GM18508 (cell line): Measurements from ENCODE around the gene SLC52A1.

Source experiments
- ATAC-seq: cut with Tn5 transposase; IDR thresholded peaks from one replicate; pipeline ENCODE4 v1.9.1; 2021; ENCODE audit warnings: moderate number of reproducible peaks; ENCODE audit not compliant: insufficient read depth, unreplicated experiment

SLC52A1 gene

DNA sequence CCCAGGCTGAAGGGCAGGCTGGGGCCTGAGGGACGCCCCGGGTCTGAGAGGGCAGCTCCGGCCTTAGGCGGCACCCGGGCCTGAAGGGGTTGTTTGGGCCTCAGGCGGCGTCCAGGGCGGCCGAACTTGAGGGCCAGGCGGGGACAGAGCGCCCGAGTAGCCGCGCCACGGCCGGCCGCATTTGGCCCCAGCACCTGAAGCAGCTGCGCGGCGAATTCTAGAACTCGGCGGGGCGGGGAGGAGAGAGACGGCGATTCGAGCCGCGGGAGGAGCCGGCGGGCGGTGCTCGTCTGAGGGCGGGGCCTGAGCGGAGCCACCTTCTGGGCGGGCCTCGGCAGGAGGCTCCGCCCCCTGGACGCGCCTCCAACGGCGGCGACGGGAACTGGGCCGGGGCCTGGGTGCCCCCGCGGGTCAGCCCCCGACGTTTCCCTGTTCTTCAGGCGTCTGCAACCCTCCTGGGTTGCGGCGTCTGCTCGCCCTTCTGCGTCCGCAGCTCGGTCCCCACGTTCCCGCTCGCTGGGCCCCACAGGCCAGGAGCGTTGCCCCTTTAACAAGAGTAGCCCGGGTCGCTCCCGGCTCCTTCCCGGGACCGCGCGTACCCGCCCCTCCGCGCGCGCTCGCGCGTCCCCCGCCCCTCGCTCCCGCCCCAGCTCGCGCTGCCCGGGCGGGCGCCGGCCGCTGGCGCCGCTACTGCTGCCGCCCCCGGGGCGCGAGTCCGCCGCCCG is 37.8 kb downstream of the SLC52A1 start, which contains the start of the genes INCA1 and KIF1C:
INCA1 (minus strand) TSS at position 221 of the 725 bp plus-strand sequence. CDS start 3,085 bp downstream, outside the sequence.
KIF1C (plus strand) TSS at position 649 of the 725 bp plus-strand sequence. CDS start 2,297 bp downstream, outside the sequence.
- ATAC-seq = no peak

DNA sequence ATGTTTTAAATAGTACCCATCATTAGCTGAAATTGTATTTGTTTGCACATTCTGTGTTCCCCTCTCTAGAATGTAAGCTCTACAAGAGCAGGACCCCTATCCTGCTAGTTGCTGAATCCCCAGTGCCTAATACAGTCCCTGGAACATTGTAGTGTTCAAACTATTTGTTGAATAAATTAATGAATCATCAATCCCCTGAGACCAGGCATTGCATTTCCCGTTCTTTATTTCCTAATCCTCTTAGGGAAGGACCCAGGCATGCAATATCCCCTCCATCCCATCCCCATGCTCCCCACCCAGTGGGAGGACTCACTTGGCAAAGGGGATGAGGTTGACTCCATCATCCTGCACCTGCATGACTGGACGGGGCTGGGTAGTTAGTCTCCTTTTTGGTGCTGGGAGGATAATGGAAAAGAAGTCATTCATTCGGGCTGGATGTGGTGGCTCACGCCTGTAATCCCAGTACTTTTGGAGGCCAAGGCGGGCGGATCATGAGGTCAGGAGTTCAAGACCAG is 41.1 kb downstream of the SLC52A1 start:
- no peak for ATAC-seq

DNA sequence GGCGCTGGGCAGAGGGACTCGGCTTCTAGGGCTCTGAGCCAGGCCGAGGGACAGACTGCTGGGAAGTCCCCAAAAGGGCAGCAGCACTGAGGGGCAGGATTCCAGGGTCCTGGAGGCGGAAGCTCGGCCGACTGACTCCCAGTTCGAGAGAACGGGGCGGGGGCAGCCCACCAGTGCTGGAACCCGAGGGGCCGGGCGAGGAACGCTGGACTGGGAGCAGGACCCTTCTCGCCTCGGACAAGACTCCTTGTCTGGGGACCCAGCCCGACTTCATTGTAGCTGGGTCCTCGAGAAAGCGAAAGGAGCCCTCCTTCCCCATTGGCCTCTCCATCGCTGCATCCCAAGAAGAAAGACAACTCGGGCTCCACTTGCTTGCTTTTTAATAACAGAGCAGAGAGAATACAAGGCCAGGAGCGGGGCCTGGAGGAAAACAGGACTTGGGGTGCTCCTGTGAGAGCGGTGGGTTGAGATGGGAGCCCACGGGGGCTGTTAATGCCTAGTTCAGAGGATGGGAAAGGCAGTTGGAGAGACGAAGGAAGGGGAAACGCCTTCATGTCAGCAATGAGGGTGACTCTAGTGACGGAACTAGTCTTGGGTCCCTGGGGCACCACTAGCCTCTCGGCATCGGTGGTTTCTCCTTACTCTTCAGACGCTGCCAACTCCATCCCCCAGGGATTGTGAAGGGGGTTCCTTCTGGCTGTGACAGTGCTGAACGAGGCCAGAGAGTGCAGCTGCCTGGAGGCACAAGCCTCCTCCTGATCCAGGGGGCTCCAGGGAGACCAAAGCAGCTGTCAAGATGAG is 47.3 kb downstream of the SLC52A1 start:
- ATAC-seq = no peak

DNA sequence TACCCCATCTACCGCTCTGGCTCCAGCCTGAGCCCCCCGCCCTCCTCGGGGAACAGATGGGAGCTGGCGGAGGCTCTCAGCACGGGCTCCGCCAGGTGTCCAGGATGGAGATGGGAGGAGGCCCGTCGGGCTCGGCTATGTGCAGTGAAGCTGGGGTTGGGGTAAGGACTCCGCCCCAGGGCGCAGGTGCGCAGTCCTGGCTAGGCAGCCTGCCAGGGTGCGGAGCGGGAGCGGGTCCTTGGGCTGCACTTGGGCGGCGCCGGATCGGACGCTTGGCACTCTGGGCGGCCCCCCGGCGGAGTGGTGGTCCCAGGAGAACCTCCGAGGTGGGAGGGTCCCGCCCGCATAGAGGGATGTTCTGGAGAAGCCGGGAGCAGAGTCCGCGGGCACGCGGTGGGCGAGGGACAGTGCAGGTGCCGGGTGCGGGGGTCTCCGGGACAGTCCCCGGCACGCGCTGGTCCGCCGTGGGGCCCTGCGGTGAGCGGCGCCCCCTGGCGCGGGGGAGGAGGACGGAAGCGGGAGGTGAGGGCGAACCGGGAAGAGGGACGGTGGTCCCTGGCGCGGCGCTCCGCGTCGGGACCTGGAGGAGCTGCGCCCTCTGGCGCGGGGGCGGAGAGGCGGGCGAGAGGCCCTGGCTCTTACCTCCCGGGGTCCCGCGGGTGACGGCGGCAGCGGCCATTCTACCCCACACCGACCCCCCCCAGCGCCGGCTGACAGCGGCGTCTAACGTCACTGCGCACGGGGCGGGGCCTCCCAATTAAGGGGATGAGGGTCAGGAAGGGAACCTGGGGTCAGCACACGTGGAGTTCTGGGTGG is 48.1 kb downstream of the SLC52A1 start, which contains the start of gene CAMTA2:
CAMTA2 (minus strand) TSS at position 725 of the 816 bp plus-strand sequence. CDS start 1,453 bp downstream, outside the sequence.
- ATAC-seq = no peak

DNA sequence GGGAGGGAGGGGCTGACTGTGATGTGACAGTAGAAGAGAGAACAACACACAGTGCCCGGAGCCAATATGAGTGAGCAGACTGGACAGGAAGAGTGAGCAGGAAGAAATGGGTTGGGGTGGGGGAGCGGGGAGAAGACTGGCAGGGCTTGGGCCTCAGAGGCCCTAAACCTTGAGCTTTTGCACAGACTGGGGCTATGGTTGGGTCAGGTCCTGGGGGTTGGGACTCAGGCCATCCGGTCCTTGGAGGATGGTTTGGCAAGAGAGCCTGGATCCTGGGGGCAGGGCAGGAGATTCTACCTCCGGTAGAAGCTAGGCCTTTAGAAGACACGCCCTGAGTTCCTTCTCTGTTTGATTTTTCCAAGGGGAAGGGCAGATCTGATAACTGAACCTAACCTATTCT is 48.8 kb downstream of the SLC52A1 start:
- no peak for ATAC-seq
